K562 (cell line): ENCODE data around the gene TRAF7. TPM values are rescaled to one million over a fixed set of nuclear protein-coding genes. Genes with fewer than 3 reads are reported as not detected.

ENCODE experiments used
- DACH1 ChIP-seq: fragments of 450-650 bp; IDR thresholded peaks from 2 replicates; pipeline ENCODE4 v1.6.1; 2018; ENCODE audit not compliant: partially characterized antibody
- DMBX1 ChIP-seq: fragments of 250-450 bp; sonication (Bioruptor Pico); IDR thresholded peaks from 2 replicates; pipeline ENCODE4 v1.8.0; 2022; ENCODE audit warnings: inconsistent platforms, mild to moderate bottlenecking, moderate library complexity, borderline replicate concordance
- HDGF ChIP-seq: fragments of 450-650 bp; IDR thresholded peaks from 2 replicates; pipeline ENCODE4 v1.6.1; 2016
- HNRNPH1 ChIP-seq: fragments of 200-400 bp; formaldehyde crosslinking; optimal IDR thresholded peaks from 2 replicates; pipeline ENCODE3; 2017; ENCODE audit warnings: low read depth, mild to moderate bottlenecking, low read length, moderate library complexity
- KHSRP ChIP-seq: fragments of 450-650 bp; IDR thresholded peaks from 2 replicates; pipeline ENCODE4 v1.6.1; 2017
- MAFF ChIP-seq: IDR thresholded peaks from 2 replicates; pipeline ENCODE4 v1.6.1; 2012; ENCODE audit warnings: low read length, improper control_type of control experiment
- MCM2 ChIP-seq: fragments of 450-650 bp; IDR thresholded peaks from 2 replicates; pipeline ENCODE4 v1.6.1; 2017; ENCODE audit warnings: low read depth, mild to moderate bottlenecking
- NR3C1 ChIP-seq: sonication (generic); formaldehyde crosslinking; IDR thresholded peaks from 2 replicates; pipeline ENCODE4 v1.8.1; 2022; ENCODE audit warnings: missing genetic modification reagents
- POLR2AphosphoS2 ChIP-seq: IDR thresholded peaks from 2 replicates; pipeline ENCODE4 v1.6.1; 2012; ENCODE audit warnings: low read length, improper control_type of control experiment
- SAFB2 ChIP-seq: fragments of 200-400 bp; formaldehyde crosslinking; IDR thresholded peaks from 2 replicates; pipeline ENCODE4 v1.6.1; 2018; ENCODE audit warnings: borderline replicate concordance, low read length, low read depth, moderate library complexity; ENCODE audit not compliant: severe bottlenecking
- STAG1 ChIP-seq: sonication (generic); formaldehyde crosslinking; IDR thresholded peaks from 2 replicates; pipeline ENCODE4 v1.5.0; 2020; ENCODE audit warnings: missing genetic modification reagents, borderline replicate concordance
- TAL1 ChIP-seq: fragments of 450-650 bp; IDR thresholded peaks from 2 replicates; pipeline ENCODE4 v1.6.1; 2016; ENCODE audit warnings: mild to moderate bottlenecking
- ZNF217 ChIP-seq: sonication (generic); formaldehyde crosslinking; IDR thresholded peaks from 2 replicates; pipeline ENCODE4 v1.8.0; 2022; ENCODE audit warnings: mild to moderate bottlenecking, missing genetic modification reagents
- ZNF224 ChIP-seq: sonication (generic); formaldehyde crosslinking; IDR thresholded peaks from 2 replicates; pipeline ENCODE4 v1.8.0; 2022; ENCODE audit warnings: mild to moderate bottlenecking, missing genetic modification reagents
- polyA plus RNA-seq, 8 experiments: library from polyadenylated mRNA; depleted of rRNA in 4 of 8; stranded (reverse) in 5 of 8; unstranded in 3 of 8; fragments of >200 nt; fragmentation: Nextera tagmentation in 2 of 8; fragmentation: Illumina TruSeq in 1 of 8; extraction: Ambion mirVana in 2 of 8; extraction: Trizol in 1 of 8; gene quantifications; 2 replicates each; pipeline versions ENCODE4 v1.2.1 to v1.2.3, GENCODE V29; 2011 to 2014; ENCODE audit warnings: inconsistent platforms in 1 of 8, missing spikeins in 1 of 8
- total RNA-seq, 7 experiments: library from RNA; depleted of rRNA in 6 of 7; stranded (reverse); fragments of >200 nt in 6 of 7; fragmentation: Illumina TruSeq in 2 of 7; extraction: Trizol in 2 of 7; gene quantifications; 2 replicates each; pipeline versions ENCODE4 v1.2.1 to v1.2.3, GENCODE V29; 2011 to 2021; ENCODE audit warnings: low replicate concordance in 1 of 7
- TF ChIP-seq, protein P1 (sequence below): fragments of 250-450 bp; sonication (Bioruptor Pico); IDR thresholded peaks from 2 replicates; pipeline ENCODE4 v1.9.0; 2021; ENCODE audit warnings: mild to moderate bottlenecking, inconsistent platforms
- TF ChIP-seq, protein P2 (sequence below): sonication (generic); formaldehyde crosslinking; IDR thresholded peaks from 2 replicates; pipeline ENCODE4 v1.8.0; 2023; ENCODE audit warnings: mild to moderate bottlenecking, missing genetic modification reagents
- TF ChIP-seq, protein P3 (sequence below): fragments of 450-650 bp; formaldehyde crosslinking; IDR thresholded peaks from 2 replicates; pipeline ENCODE4 v1.4.0; 2022; ENCODE audit warnings: mild to moderate bottlenecking, moderate library complexity
- TF ChIP-seq, protein P4 (sequence below): sonication (generic); formaldehyde crosslinking; IDR thresholded peaks from 2 replicates; pipeline ENCODE4 v1.8.0; 2022; ENCODE audit warnings: missing genetic modification reagents, mild to moderate bottlenecking, borderline replicate concordance
- TF ChIP-seq, protein P5 (sequence below): sonication (generic); formaldehyde crosslinking; IDR thresholded peaks from 2 replicates; pipeline ENCODE4 v1.8.0; 2022; ENCODE audit warnings: mild to moderate bottlenecking, missing genetic modification reagents, borderline replicate concordance

TRAF7 gene
- total and polyA plus RNA-seq, 9 of the 15 experiments (the other 6 are each of a cell fraction or from before 2014, with no cell fraction given), result 1.1 to 113 (median 41.6) TPM

DNA sequence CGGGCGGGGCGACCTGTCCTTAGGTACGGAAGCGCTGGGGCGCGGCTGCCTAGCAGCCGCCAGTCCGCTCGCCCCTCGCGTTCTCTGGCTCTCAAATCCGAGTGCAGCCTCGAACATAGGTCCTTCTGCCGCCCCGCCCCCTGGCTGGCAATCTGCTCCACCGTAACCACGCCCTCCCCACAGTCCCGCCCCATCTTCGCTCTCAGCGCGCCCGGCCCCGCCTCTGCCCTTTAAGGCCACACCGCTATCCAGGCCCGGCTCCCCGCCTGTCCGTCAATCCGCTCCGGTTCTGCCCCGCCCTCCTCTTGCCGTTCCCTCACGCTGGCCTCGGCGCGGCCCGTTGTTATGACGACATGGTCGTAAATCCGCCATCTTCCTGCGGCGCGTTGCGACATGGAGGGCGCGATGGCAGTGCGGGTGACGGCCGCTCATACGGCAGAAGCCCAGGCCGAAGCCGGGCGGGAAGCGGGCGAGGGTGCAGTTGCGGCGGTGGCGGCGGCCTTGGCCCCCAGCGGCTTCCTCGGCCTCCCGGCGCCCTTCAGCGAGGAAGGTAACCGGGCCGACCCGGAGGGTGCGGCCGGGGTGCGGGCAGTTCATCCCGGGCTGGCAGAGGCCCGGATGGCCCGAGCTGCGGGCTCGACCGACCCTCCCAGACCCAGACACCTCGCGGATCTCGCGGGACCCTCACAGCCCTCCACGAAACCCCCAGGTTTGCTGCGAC is 67.8 kb downstream of the TRAF7 start, which contains the start of gene E4F1 (continued):
- TF ChIP-seq, protein P1, sequence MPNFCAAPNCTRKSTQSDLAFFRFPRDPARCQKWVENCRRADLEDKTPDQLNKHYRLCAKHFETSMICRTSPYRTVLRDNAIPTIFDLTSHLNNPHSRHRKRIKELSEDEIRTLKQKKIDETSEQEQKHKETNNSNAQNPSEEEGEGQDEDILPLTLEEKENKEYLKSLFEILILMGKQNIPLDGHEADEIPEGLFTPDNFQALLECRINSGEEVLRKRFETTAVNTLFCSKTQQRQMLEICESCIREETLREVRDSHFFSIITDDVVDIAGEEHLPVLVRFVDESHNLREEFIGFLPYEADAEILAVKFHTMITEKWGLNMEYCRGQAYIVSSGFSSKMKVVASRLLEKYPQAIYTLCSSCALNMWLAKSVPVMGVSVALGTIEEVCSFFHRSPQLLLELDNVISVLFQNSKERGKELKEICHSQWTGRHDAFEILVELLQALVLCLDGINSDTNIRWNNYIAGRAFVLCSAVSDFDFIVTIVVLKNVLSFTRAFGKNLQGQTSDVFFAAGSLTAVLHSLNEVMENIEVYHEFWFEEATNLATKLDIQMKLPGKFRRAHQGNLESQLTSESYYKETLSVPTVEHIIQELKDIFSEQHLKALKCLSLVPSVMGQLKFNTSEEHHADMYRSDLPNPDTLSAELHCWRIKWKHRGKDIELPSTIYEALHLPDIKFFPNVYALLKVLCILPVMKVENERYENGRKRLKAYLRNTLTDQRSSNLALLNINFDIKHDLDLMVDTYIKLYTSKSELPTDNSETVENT, result no peak
- TF ChIP-seq HDGF, result no peak
- no peak for TF ChIP-seq TAL1
- no peak for TF ChIP-seq HNRNPH1
- TF ChIP-seq, protein P2, sequence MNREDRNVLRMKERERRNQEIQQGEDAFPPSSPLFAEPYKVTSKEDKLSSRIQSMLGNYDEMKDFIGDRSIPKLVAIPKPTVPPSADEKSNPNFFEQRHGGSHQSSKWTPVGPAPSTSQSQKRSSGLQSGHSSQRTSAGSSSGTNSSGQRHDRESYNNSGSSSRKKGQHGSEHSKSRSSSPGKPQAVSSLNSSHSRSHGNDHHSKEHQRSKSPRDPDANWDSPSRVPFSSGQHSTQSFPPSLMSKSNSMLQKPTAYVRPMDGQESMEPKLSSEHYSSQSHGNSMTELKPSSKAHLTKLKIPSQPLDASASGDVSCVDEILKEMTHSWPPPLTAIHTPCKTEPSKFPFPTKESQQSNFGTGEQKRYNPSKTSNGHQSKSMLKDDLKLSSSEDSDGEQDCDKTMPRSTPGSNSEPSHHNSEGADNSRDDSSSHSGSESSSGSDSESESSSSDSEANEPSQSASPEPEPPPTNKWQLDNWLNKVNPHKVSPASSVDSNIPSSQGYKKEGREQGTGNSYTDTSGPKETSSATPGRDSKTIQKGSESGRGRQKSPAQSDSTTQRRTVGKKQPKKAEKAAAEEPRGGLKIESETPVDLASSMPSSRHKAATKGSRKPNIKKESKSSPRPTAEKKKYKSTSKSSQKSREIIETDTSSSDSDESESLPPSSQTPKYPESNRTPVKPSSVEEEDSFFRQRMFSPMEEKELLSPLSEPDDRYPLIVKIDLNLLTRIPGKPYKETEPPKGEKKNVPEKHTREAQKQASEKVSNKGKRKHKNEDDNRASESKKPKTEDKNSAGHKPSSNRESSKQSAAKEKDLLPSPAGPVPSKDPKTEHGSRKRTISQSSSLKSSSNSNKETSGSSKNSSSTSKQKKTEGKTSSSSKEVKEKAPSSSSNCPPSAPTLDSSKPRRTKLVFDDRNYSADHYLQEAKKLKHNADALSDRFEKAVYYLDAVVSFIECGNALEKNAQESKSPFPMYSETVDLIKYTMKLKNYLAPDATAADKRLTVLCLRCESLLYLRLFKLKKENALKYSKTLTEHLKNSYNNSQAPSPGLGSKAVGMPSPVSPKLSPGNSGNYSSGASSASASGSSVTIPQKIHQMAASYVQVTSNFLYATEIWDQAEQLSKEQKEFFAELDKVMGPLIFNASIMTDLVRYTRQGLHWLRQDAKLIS (CRISPR knock-in tag), result peak; percentile 0; the same call in 1 of the 2 replicates
- no peak for TF ChIP-seq ZNF224 (CRISPR knock-in tag)
- TF ChIP-seq, protein P3, sequence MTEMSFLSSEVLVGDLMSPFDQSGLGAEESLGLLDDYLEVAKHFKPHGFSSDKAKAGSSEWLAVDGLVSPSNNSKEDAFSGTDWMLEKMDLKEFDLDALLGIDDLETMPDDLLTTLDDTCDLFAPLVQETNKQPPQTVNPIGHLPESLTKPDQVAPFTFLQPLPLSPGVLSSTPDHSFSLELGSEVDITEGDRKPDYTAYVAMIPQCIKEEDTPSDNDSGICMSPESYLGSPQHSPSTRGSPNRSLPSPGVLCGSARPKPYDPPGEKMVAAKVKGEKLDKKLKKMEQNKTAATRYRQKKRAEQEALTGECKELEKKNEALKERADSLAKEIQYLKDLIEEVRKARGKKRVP (CRISPR knock-in tag), result no peak
- TF ChIP-seq DMBX1 (CRISPR knock-in tag), result no peak
- TF ChIP-seq DACH1, result no peak
- no peak for TF ChIP-seq ZNF217 (CRISPR knock-in tag)
- TF ChIP-seq MCM2, result no peak
- TF ChIP-seq, protein P4, sequence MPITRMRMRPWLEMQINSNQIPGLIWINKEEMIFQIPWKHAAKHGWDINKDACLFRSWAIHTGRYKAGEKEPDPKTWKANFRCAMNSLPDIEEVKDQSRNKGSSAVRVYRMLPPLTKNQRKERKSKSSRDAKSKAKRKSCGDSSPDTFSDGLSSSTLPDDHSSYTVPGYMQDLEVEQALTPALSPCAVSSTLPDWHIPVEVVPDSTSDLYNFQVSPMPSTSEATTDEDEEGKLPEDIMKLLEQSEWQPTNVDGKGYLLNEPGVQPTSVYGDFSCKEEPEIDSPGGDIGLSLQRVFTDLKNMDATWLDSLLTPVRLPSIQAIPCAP (CRISPR knock-in tag), result no peak
- no peak for TF ChIP-seq NR3C1
- TF ChIP-seq, protein P5, sequence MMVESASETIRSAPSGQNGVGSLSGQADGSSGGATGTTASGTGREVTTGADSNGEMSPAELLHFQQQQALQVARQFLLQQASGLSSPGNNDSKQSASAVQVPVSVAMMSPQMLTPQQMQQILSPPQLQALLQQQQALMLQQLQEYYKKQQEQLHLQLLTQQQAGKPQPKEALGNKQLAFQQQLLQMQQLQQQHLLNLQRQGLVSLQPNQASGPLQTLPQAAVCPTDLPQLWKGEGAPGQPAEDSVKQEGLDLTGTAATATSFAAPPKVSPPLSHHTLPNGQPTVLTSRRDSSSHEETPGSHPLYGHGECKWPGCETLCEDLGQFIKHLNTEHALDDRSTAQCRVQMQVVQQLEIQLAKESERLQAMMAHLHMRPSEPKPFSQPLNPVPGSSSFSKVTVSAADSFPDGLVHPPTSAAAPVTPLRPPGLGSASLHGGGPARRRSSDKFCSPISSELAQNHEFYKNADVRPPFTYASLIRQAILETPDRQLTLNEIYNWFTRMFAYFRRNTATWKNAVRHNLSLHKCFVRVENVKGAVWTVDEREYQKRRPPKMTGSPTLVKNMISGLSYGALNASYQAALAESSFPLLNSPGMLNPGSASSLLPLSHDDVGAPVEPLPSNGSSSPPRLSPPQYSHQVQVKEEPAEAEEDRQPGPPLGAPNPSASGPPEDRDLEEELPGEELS (CRISPR knock-in tag), result no peak
- TF ChIP-seq MAFF, result no peak
- no peak for TF ChIP-seq STAG1
- TF ChIP-seq SAFB2, result no peak
- TF ChIP-seq POLR2AphosphoS2, result no peak
- no peak for TF ChIP-seq KHSRP
